ENCODE results near the gene PP2D1.
A peak's percentile ranks its signal among the peaks of the same experiment; 100 is the strongest.
"Not testable (repeated sequence)": the region's sequence is repeated elsewhere in the genome, so short reads cannot be mapped to it uniquely, and the experiment has no call there.

The PP2D1 gene

DNA sequence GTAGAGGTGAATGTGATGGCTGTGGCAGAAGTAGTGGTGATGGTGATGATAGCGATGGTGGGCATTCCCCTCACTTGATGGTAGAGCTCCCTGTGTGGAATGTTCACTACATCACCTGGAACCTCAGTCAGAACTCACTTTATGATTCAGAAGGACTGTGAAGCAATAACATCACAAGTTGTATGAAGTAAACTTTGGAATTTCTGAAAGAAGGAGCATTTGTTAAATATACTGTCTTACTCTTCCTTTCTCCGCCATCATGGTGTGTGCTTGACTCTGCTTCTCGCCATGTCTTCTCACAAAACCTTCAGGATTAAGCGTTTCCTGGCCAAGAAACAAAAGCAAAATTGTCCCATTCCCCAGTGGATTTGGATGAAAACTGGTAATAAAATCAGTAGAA is at the start of gene PP2D1:
PP2D1 (minus strand) TSS at position 101 of the 400 bp plus-strand sequence. CDS start 192 bp downstream, outside the sequence.
- DNase-seq: no peak

DNA sequence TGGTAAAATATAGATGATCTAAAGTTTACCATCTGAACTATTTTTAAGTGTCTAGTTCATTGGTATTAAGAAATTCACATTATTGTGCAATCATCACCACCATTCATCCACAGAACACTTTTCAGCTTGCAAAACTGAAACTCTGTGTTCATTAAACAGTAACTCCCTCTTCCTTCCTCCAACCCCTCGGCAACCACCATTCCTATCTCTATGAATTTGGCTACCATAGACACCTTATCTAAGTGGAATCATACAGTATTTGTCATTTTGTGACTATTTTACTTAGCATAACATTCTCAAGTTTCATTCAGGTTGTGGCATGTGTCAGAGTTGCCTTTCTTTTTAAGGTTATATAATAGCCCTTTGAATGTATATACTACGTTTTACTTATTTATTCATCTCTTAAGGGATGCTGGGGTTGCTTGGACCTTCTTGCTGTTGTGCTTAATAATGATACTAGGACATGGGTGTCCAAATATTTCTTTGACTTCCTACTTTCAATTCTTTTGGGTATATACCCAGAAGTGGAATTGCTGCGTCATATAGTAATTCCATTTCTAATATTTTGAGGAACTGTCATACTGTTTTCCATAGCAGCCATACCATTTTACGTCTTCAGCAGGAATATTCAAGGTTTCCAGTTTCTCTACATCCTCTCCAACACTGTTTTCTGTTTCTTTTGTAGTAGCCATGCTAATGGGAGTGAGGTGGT is 49.1 kb upstream of the PP2D1 start:
- DNase-seq: no peak

DNA sequence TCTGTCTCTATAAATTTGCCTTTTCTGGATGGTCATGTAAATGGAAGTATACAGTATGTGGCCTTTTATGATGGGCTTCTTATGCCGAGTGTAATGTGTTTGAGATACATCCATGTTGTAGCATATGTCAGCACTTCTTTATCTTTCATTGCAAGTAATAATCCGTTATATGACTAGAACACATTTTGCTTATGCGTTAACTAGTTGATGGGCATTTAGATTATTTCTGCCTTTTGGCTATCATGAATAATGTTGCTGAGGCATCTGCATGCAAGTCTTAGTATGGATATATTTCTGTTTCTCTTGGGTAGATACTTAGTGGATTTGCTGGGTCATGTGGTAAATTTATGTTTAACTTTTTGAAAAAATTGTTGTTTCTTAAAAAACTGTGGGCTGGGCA is 47.9 kb upstream of the PP2D1 start:
- no peak for DNase-seq

GRCh38 chr3:20057612-20058180 is 45.6 kb upstream of the PP2D1 start:
- peak in 8 of 56 donors; percentile 10 to 47 (median 24) for DNase-seq

DNA sequence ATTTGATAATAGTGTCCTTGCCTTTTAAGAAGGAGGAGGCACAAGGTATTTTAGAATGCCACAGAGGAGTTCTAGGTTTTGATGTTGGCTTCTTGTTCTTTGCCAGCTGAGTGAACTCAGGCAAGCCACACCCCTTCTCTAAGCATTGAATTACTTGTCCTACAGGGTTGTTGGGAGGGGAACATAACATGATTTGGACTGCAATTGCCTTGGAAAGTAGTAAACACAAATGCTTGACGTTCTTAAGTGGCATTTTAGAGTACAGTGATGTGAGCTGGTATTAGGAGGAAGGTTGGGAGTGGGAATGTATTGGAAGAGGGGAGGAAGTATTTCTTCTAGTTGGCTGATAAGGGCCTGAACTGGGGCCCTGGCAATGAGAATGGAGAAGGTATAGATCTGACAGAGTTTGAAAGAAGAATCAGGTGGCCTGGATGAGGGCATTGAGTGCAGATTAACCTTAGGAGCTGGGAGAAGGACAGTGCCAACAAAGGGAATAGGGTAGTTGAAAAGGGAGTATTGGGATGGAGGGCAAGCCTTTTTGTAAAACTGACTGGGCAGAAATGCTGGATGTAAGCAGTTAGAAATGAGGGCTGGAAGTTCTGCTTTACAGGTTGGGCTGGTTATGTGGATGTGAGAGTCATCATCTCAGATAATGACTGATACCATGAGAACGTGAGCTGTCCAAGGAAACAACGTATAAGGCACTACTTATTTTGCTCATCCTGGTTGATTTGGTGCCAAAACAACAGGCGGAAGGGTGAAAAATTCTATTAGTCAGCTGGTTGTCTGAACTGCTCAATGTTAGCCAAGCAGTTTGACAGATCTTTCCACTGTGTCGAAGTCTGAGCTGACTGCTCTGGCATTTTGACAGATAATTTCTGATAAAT is 44.9 kb upstream of the PP2D1 start:
- DNase-seq: no peak

DNA sequence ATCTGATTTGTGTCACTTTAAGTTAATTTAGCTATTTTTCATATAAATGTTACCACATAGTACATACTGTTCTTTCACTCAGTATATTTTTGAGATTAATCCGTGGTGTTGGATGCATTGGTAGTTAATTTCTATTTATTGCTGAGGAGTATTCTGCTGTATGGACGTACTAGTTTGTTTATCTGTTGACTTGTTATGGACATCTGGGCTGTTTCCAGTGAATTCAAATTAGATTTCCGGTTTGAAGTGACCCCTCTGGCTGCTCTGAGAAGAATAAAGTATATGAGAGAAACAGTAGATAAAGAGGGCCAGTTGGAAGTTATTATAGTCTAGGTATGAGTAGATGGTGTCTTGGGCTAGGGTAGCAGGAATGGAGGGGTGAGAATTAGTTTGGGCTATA is 43.8 kb upstream of the PP2D1 start:
- DNase-seq: no peak

- DNase-seq: peak in 2 of 56 donors; percentile 16 to 53
Observed at GRCh38 chr3:20055020-20055775, 43.1 kb upstream of the PP2D1 start.

- DNase-seq: peak in 5 of 56 donors; percentile 11 to 38 (median 35)
Observed at GRCh38 chr3:20054549-20054987, 42.5 kb upstream of the PP2D1 start.

- no peak for DNase-seq
Observed at GRCh38 chr3:20052851-20053250, 40.8 kb upstream of the PP2D1 start.

GRCh38 chr3:20051123-20051806 is 39.2 kb upstream of the PP2D1 start:
- no peak for DNase-seq

DNA sequence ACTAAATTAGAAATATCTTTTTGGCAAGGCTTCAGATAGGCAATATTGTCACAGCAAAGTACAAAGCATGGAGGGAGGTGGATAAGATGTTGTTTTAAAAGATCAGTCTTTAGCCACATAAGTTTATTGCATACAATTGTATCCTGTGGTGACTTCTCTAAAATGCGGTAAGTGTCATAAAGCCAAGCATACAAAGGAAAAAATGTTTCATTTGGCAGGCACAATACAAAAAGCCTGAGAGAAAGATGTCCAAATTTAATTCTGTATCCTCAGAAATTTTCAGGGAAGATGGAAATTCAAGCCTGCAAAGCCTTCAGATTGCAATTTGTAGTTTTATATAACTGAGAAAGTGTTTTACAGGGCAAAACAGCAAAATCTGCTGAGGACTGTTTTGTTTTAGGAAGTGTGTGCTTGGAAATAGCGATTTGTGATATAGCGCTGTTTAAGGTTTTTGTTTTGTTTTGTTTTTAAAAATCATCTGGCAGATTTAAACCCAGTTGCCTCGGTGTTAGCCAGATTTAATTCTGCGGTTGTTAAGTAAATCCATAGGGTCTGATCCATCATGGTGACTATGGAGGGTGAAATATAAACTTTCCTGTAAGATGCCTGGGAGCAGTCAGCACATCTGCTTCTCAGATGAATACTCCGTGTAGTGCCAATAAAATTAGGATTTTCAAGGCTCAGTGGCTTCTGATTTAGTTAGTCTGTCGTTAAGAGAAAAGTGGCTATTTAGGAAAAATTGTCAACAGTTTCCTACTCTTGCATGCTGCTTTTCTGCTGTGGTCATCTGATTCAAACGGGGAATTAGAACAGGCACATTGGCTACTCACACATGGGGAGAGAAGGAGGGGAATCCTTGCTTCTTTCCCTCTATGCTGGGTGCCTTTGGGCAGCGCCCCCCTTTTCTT is 36.2 kb upstream of the PP2D1 start:
- peak in 3 of 56 donors; percentile 13 to 31 (median 17) for DNase-seq

DNA sequence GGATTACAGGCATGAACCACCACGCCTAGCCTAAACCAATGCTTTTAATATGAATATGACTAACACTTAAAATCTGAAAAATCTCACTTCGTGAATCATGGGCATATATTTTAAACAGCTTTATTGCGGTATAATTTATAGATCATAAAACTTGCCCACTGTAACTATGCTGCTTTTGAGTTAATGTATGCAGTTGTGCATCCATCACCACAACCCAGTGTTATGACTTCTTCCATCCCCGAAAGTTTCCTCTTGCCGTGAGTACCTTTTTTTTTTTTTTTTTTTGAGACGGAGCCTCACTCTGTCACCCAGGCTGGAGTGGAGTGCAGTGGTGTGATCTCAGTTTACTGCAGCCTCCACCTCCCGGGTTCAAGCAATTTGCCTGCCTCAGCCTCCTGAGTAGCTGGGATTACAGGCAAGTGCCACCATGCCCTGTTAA is 35.3 kb upstream of the PP2D1 start:
- DNase-seq: no peak

- DNase-seq: no peak
Observed at GRCh38 chr3:20046556-20046955, 34.5 kb upstream of the PP2D1 start.

GRCh38 chr3:20045141-20045540 is 33.1 kb upstream of the PP2D1 start:
- DNase-seq: not testable (repeated sequence)

DNA sequence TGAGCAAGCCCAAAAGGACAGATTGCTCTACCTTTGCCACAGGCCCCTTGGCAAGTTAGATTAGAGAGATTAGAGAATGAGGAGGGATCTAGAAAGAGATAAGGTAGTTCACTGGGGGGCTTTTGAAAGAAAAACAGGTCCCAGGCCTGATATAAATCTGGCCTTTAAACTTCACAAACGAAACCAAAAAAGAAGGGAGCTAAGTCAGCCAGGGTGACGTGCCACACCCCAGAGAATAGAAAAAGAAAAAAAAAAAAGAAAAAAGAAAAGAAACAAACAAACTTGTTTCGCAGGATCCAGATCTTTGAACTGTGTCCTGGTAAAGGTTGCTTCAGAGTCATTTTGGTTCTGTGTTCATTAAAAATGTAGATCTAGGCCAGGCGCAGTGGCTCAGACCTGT is 31.8 kb upstream of the PP2D1 start:
- DNase-seq: no peak

- peak in 44 of 56 donors; percentile 5 to 87 (median 42) for DNase-seq
Observed at GRCh38 chr3:20043396-20043795, 31.3 kb upstream of the PP2D1 start.

- no peak for DNase-seq
Observed at GRCh38 chr3:20042331-20042730, 30.3 kb upstream of the PP2D1 start.

DNA sequence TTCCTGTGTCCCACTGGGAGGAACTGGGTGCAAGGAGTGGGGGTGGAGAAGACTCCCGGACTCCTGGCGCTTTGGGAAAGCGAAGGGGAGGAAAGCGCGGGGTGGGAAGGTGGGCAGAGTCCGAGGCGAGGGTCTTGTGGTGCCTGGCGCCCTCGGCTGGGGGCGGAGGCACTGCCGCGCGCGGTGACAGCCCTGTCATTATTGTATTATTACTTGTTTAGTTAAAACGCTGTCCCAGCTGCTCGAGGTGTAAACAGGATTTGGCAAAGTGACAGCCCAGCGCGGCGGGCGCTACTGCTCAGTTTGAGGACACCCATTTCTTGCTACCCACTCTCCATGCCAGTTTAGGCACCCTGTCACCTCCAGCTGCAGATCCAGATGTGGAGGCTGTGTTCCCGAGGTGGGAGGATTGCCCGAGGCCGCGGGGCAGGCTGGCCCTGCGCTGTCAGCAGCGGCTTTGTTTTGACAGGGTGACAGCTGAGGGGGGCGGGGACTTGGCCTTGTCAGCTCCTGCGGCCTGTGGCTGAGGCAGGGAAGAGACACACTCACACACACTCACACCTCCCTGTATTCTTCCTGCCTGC is 29.2 kb upstream of the PP2D1 start:
- DNase-seq: peak; percentile 48 to 96 (median 89)
